Coronary artery (tissue), 2 donors: Measurements from ENCODE around the gene SLC25A53.
"Not testable (repeated sequence)": the region's sequence is repeated elsewhere in the genome, so short reads cannot be mapped to it uniquely, and the experiment has no call there.

ENCODE experiments used
- DNase-seq: peaks from one replicate; pipeline ENCODE4 v3.0.0-alpha.2; 2017; ENCODE audit warnings: low spot score
- H3K27ac ChIP-seq, 2 donors: fragments of 200-600 bp; sonication (generic); one replicate each; pipeline ENCODE4 v1.5.1; 2016 to 2019
- H3K4me3 ChIP-seq: fragments of 200-600 bp; sonication (generic); 2 replicates; pipeline ENCODE4 v1.5.1; 2016; ENCODE audit warnings: mild to moderate bottlenecking, moderate library complexity
- CTCF ChIP-seq: fragments of 200-600 bp; sonication (generic); IDR thresholded peaks from one replicate; pipeline ENCODE4 v1.5.1; 2019; ENCODE audit warnings: antibody characterized with exemption

The SLC25A53 gene

GRCh38 chrX:104098151-104098808, 58.5 kb downstream of the SLC25A53 start:
- Histone ChIP-seq H3K27ac (no peak overlapping the region), H3K4me3 (no peak overlapping the region)
- no peak for DNase-seq
- TF ChIP-seq CTCF: peak; percentile 33

GRCh38 chrX:104085919-104086318, 70.9 kb downstream of the SLC25A53 start:
- no peak for DNase-seq
- no peak overlapping the region for H3K4me3 ChIP-seq
- H3K27ac ChIP-seq: no peak overlapping the region
- no peak for TF ChIP-seq CTCF

DNA sequence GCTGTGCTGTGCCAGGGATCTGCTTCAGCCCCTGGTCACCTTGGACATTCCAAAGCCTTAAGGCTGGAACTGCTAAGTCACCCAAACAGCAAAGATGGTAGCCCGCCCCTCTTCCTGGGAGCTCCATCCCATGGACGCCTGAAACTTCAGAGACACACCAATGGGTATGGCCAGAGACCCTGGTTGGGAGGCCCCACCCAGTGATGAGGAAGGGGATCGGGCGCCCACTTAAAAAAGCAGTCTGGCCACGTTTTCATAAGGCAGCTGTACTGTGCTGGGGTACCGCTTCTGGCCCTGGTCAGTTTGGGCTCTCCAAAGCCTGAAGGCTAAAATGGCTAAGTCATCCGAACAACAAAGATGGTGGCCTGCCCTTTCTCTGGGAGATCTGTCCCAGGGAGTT, 71.3 kb downstream of the SLC25A53 start:
- TF ChIP-seq CTCF: no peak

GRCh38 chrX:104084534-104085277, 72.1 kb downstream of the SLC25A53 start:
- no peak for TF ChIP-seq CTCF
- DNase-seq: no peak
- no peak overlapping the region for H3K27ac ChIP-seq
- no peak overlapping the region for H3K4me3 ChIP-seq

More for the DNA sequence above, 71.3 kb downstream of the SLC25A53 start:
- no peak for DNase-seq
- H3K27ac ChIP-seq: no peak overlapping the region
- no peak overlapping the region for H3K4me3 ChIP-seq

GRCh38 chrX:104084063-104084462, 72.7 kb downstream of the SLC25A53 start:
- Histone ChIP-seq H3K27ac (no peak overlapping the region), H3K4me3 (no peak overlapping the region)
- no peak for TF ChIP-seq CTCF
- no peak for DNase-seq

- H3K4me3 ChIP-seq, DNase-seq, H3K27ac ChIP-seq: not testable (repeated sequence)
Measured at GRCh38 chrX:104077854-104078253, 79.0 kb downstream of the SLC25A53 start.

- DNase-seq, H3K27ac ChIP-seq, H3K4me3 ChIP-seq: not testable (repeated sequence)
Measured at GRCh38 chrX:104075778-104076445, 80.9 kb downstream of the SLC25A53 start, which contains the start of gene TMSB15C. Gene TMSB15C, minus strand, starts transcription at chrX:104076236.

DNA sequence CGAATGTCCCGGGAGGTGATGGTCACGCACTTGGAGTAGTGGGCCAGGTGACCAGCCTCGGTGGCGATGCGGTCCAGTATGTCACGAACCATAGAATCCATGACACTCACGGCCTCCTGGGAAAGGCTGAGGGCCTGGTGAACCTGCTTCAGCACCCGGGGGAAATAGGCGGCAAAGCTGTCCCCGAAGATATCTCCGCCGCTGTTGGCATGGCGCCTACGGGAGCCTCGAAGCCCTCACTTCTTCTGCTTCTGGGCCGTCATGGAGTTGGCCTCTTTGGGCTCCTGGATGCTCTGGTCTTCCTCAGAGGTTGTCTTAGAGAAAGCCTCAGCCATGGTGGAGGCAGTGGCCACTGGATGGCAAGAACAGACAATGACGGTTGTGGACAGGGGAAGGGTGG, 94.2 kb downstream of the SLC25A53 start:
- not testable (repeated sequence) for H3K27ac ChIP-seq, H3K4me3 ChIP-seq, DNase-seq

- H3K4me3 ChIP-seq, H3K27ac ChIP-seq, DNase-seq: not testable (repeated sequence)
Measured at GRCh38 chrX:104054956-104055355, 101.9 kb downstream of the SLC25A53 start.
